Loucy (cell line): ENCODE measurements around the gene SLC4A3.

ENCODE experiments used
- H2AFZ ChIP-seq: fragments of 200-600 bp; sonication (generic); 2 replicates; pipeline ENCODE4 v1.6.0; 2016; ENCODE audit warnings: antibody characterized with exemption, mild to moderate bottlenecking, low read length, moderate library complexity
- H3F3A ChIP-seq: fragments of 200-600 bp; 2 replicates; pipeline ENCODE4 v1.6.0; 2016; ENCODE audit warnings: antibody characterized with exemption, low read depth, mild to moderate bottlenecking
- H3K27me3 ChIP-seq: fragments of 200-600 bp; sonication (generic); 2 replicates; pipeline ENCODE4 v1.6.1; 2014; ENCODE audit warnings: low read length, mild to moderate bottlenecking; ENCODE audit not compliant: insufficient read depth, poor library complexity, severe bottlenecking
- H3K36me3 ChIP-seq: fragments of 200-600 bp; sonication (generic); 2 replicates; pipeline ENCODE4 v1.6.1; 2016; ENCODE audit warnings: low read length; ENCODE audit not compliant: insufficient read depth
- H3K4me1 ChIP-seq: fragments of 200-600 bp; sonication (generic); 2 replicates; pipeline ENCODE4 v1.5.1; 2014; ENCODE audit warnings: low read length, mild to moderate bottlenecking; ENCODE audit not compliant: insufficient read depth, poor library complexity, severe bottlenecking
- H3K4me2 ChIP-seq: fragments of 200-600 bp; sonication (generic); 2 replicates; pipeline ENCODE4 v1.6.0; 2014; ENCODE audit warnings: antibody characterized with exemption, low read length, low read depth, mild to moderate bottlenecking; ENCODE audit not compliant: poor library complexity, severe bottlenecking
- H3K4me3 ChIP-seq: fragments of 200-600 bp; sonication (generic); 2 replicates; pipeline ENCODE4 v1.5.1; 2014; ENCODE audit warnings: low read length, mild to moderate bottlenecking, mixed read lengths; ENCODE audit not compliant: poor library complexity, severe bottlenecking
- H3K79me2 ChIP-seq: fragments of 200-600 bp; sonication (generic); 2 replicates; pipeline ENCODE4 v1.6.1; 2014; ENCODE audit warnings: low read length; ENCODE audit not compliant: insufficient read depth
- H3K9ac ChIP-seq: fragments of 200-600 bp; sonication (generic); 2 replicates; pipeline ENCODE4 v1.6.0; 2014; ENCODE audit warnings: mild to moderate bottlenecking, low read depth, low read length, moderate library complexity; ENCODE audit not compliant: poor library complexity, severe bottlenecking
- H3K9me2 ChIP-seq: fragments of 200-600 bp; sonication (generic); replicated peaks from 2 replicates; pipeline ENCODE4 v1.6.1; 2016; ENCODE audit warnings: low read depth, low read length, mixed read lengths
- H3K9me3 ChIP-seq: fragments of 200-600 bp; sonication (generic); 2 replicates; pipeline ENCODE4 v1.6.1; 2014; ENCODE audit warnings: mild to moderate bottlenecking, antibody characterized with exemption, low read length, low read depth; ENCODE audit not compliant: insufficient read depth
- H4K20me1 ChIP-seq: fragments of 200-600 bp; sonication (generic); 2 replicates; pipeline ENCODE4 v1.6.0; 2014; ENCODE audit warnings: antibody characterized with exemption, low read length, mild to moderate bottlenecking; ENCODE audit not compliant: insufficient read depth, poor library complexity, severe bottlenecking
- EZH2phosphoT487 ChIP-seq: fragments of 200-600 bp; IDR thresholded peaks from 2 replicates; pipeline ENCODE4 v1.6.1; 2018; ENCODE audit warnings: antibody characterized with exemption, mild to moderate bottlenecking, moderate library complexity, borderline replicate concordance
- TF ChIP-seq, protein P1 (sequence below): fragments of 200-600 bp; sonication (generic); conservative IDR thresholded peaks from 2 replicates; pipeline ENCODE4 v1.5.1; 2014; ENCODE audit warnings: mild to moderate bottlenecking, antibody characterized with exemption, low read length

SLC4A3 gene

DNA sequence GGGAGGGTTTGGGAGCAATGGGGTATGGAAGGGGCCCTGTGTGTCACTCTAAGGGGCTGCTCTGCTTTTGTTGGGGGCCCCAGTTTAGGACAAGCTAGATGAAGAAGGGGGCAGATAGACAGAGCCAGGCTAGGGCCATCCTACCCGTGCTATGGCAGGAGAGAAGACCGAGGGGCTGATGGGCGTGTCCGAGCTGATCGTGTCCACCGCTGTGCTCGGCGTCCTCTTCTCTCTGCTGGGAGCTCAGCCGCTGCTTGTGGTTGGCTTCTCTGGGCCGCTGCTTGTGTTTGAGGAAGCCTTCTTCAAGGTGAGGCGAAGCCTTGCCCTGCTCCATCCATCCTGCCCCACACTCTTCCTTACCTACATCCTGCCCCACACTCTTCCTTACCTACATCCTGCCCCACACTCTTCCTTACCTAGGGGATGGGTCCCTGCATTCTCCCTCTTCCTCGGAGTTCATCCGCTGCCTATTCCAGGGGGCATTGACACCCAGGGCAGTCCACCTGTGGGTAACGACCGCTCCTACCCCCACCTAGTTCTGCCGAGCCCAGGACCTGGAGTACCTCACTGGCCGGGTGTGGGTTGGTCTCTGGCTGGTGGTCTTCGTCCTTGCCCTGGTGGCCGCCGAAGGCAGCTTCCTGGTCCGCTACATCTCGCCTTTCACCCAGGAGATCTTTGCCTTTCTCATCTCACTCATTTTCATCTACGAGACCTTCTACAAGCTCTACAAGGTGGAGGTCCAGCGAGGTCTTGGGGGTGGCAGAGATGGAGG lies 8.9 kb downstream of the SLC4A3 start:
- Histone ChIP-seq H3K9me3 (no peaks in the 10 kb centered on the region), H3K4me2 (no peak overlapping the region), H3K27me3 (no peaks in the 10 kb centered on the region), H3K79me2 (no peaks in the 10 kb centered on the region), H3F3A (no peaks in the 10 kb centered on the region), H4K20me1 (no peaks in the 10 kb centered on the region), H2AFZ (no peak overlapping the region), H3K4me3 (no peak overlapping the region), H3K4me1 (no peaks in the 10 kb centered on the region), H3K9me2 (no peaks in the 10 kb centered on the region), H3K9ac (no peak overlapping the region), H3K36me3 (no peaks in the 10 kb centered on the region)
- TF ChIP-seq, protein P1, sequence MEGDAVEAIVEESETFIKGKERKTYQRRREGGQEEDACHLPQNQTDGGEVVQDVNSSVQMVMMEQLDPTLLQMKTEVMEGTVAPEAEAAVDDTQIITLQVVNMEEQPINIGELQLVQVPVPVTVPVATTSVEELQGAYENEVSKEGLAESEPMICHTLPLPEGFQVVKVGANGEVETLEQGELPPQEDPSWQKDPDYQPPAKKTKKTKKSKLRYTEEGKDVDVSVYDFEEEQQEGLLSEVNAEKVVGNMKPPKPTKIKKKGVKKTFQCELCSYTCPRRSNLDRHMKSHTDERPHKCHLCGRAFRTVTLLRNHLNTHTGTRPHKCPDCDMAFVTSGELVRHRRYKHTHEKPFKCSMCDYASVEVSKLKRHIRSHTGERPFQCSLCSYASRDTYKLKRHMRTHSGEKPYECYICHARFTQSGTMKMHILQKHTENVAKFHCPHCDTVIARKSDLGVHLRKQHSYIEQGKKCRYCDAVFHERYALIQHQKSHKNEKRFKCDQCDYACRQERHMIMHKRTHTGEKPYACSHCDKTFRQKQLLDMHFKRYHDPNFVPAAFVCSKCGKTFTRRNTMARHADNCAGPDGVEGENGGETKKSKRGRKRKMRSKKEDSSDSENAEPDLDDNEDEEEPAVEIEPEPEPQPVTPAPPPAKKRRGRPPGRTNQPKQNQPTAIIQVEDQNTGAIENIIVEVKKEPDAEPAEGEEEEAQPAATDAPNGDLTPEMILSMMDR = no peak
- no peak for TF ChIP-seq EZH2phosphoT487

DNA sequence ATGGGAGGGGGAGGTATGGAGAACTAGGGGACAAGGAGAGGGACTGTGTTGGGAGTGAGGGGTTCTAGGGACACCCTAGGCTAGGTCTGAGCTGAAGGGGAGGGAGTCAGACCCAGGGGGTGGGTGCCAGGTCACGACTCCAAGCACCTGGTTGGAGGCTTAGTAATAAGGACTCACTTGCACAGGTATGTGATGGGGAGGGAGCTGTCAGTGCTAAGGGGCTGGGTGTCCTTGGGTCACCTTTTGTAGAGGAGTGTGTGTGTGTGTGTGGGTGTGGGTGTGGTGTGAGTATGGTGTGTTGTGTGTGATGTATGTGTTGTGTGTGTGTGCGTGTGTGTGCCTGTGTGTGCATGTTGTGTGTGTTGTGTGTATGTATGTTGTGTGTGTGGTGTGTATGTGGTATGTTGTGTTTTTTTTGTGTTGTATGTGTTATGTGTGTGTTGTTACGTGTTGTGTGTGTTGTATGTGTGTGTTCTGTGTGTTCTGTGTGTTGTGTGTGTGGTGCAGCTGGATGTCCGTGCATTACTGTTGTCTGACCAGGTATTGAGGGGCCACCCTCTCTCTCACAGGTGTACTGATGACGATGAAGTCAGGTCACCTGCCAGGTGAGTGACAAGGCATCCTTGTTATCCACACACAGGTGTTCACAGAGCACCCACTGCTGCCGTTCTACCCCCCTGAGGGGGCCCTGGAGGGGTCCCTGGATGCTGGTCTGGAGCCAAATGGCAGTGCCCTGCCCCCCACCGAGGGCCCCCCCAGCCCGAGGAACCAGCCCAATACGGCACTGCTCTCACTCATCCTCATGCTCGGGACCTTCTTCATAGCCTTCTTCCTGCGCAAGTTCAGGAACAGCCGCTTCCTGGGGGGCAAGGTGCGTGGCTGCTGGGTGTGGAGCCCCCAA lies 9.8 kb downstream of the SLC4A3 start:
- Histone ChIP-seq H3K4me3 (no peak overlapping the region), H4K20me1 (no peaks in the 10 kb centered on the region), H3K9ac (no peak overlapping the region), H3K36me3 (no peaks in the 10 kb centered on the region), H3K9me3 (no peaks in the 10 kb centered on the region), H3K79me2 (no peaks in the 10 kb centered on the region), H3K4me2 (no peak overlapping the region), H3K27me3 (no peaks in the 10 kb centered on the region), H2AFZ (no peak overlapping the region), H3F3A (no peaks in the 10 kb centered on the region), H3K9me2 (no peaks in the 10 kb centered on the region), H3K4me1 (no peaks in the 10 kb centered on the region)
- TF ChIP-seq, protein P1 = no peak
- no peak for TF ChIP-seq EZH2phosphoT487

DNA sequence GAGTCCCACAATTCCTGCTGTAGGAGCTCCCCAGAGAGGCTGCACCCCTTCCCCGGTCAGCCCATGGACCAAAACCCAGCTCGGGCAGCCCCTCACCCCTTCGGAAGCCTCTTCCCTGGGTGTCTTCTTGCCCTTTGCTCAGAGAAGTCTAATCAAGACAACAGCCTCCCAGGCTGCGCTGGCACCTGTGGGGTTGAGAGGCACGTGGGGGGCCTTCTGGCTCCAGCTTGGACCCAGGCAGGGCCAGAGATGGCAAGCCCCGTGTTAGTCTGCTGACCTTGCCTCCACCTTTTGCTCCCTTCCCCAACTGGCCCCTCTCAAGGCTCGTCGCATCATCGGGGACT lies 10.4 kb downstream of the SLC4A3 start:
- H3K4me3 ChIP-seq = no peak overlapping the region
- no peaks in the 10 kb centered on the region for H3K36me3 ChIP-seq
- H2AFZ ChIP-seq = no peak overlapping the region
- H3K9me3 ChIP-seq = no peaks in the 10 kb centered on the region
- no peak for TF ChIP-seq EZH2phosphoT487
- TF ChIP-seq, protein P1 = no peak
- H3K4me1 ChIP-seq = peaks cover 3% of the 10 kb centered on the region
- no peaks in the 10 kb centered on the region for H3K79me2 ChIP-seq
- H3K4me2 ChIP-seq = no peak overlapping the region
- no peaks in the 10 kb centered on the region for H3K9me2 ChIP-seq
- no peaks in the 10 kb centered on the region for H3K27me3 ChIP-seq
- no peaks in the 10 kb centered on the region for H4K20me1 ChIP-seq
- no peaks in the 10 kb centered on the region for H3F3A ChIP-seq
- no peak overlapping the region for H3K9ac ChIP-seq
